K562 treated with DMSO at 1 percent for 12 hours (cell line): ENCODE measurements around the gene CRISP1. TPM values are rescaled to one million over a fixed set of nuclear protein-coding genes. Genes with fewer than 3 reads are reported as not detected.

ENCODE experiments used
- total RNA-seq: library from RNA; unstranded; fragments of 300-600 nt; gene quantifications from 2 replicates; pipeline ENCODE4 v1.2.3, GENCODE V29; 2022; ENCODE audit not compliant: insufficient read depth

CRISP1 gene
- not detected in 2 replicates for total RNA-seq

GRCh38 chr6:49866485-49866943 is at the start of gene CRISP1:
CRISP1 (minus strand) TSS chr6:49866535; CDS start chr6:49857400, 9,135 bp downstream.

GRCh38 chr6:49787176-49787575 is 79.2 kb downstream of the CRISP1 start, which contains the start of gene PGK2:
PGK2 (minus strand) TSS chr6:49787285; CDS start chr6:49787187, 98 bp downstream.

Other genes starting within 250 kb of the CRISP1 start
- gene RHAG, start 229.7 kb downstream of the CRISP1 start, total RNA-seq = 78.2 and 112 TPM in 2 replicates
- gene CRISP2, start 153.0 kb downstream of the CRISP1 start, total RNA-seq = not detected in 2 replicates
- gene CRISP3, start 122.1 kb downstream of the CRISP1 start, total RNA-seq = 0.39 and 1.2 TPM in 2 replicates
- gene PGK2, start 79.2 kb downstream of the CRISP1 start, total RNA-seq = not detected in 2 replicates
- gene DEFB114, start 97.6 kb upstream of the CRISP1 start, total RNA-seq = not detected in 2 replicates
- not detected in 2 replicates for gene DEFB113, start 103.1 kb upstream of the CRISP1 start, total RNA-seq
- not detected in 2 replicates for gene DEFB110, start 155.5 kb upstream of the CRISP1 start, total RNA-seq
- gene DEFB112, start 183.4 kb upstream of the CRISP1 start, total RNA-seq = not detected in 2 replicates